HEK293T (cell line): Measurements from ENCODE around the gene HSPA1L.

ENCODE experiments used
- ARNT ChIP-seq: fragments of 450-650 bp; IDR thresholded peaks from 2 replicates; pipeline ENCODE4 v1.6.1; 2017; ENCODE audit warnings: mild to moderate bottlenecking
- TARDBP ChIP-seq: fragments of 450-650 bp; IDR thresholded peaks from 2 replicates; pipeline ENCODE4 v1.6.1; 2016

DNA sequence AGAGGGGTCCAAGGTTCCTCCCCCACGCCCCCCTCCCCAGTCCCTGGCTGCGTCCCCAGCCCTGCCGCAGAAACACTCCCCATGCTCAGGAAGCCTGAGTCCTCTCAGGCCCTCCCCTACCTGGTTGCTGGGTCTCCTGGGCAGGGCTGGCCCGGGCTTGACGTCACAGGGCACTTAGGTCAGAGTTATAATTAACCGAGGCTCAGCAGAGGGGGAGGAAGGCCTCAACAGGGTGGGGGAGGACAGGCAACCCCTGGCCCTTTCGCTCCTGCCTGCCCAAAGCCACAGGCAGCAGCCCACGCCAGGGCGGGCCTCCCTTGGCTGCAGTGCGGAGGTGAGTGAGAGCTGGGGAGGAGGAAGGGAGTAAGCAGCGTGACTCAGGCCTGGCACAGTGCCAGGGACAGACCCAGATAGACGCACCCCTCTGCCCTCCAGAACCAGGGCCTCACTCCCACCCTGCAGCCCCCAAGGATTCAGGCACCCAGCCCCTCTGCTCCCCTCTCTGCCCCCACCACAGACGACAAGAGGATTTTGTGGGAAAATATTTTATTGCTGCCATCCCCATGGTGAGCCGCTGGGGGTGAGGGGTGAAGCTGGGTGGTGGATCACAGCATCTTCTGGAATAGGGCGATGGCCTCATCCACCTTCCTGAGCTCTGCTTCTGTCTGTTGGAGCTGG, 38.0 kb downstream of the HSPA1L start, which contains the start of gene VWA7:
- no peak for TF ChIP-seq ARNT
- no peak for TF ChIP-seq TARDBP
